GM19467 (cell line): ENCODE measurements around the gene COPS7A.

Experiments
- ATAC-seq: cut with Tn5 transposase; IDR thresholded peaks from one replicate; pipeline ENCODE4 v1.9.1; 2021; ENCODE audit warnings: mild to moderate bottlenecking, moderate library complexity; ENCODE audit not compliant: unreplicated experiment

The COPS7A gene

GRCh38 chr12:6748761-6749160 lies 24.9 kb downstream of the COPS7A start:
- no peak for ATAC-seq

GRCh38 chr12:6750506-6750905 lies 26.7 kb downstream of the COPS7A start:
- no peak for ATAC-seq

GRCh38 chr12:6751767-6752166 lies 27.9 kb downstream of the COPS7A start:
- no peak for ATAC-seq

- ATAC-seq: no peak
Observed at GRCh38 chr12:6752167-6752920, 28.5 kb downstream of the COPS7A start.

- ATAC-seq: peak; percentile 91
Observed at GRCh38 chr12:6752921-6753771, 29.3 kb downstream of the COPS7A start, which contains the start of gene MLF2. MLF2 (minus strand) TSS chr12:6753141; CDS start chr12:6752334, 807 bp downstream.

- ATAC-seq: no peak
Observed at GRCh38 chr12:6753772-6754356, 30.0 kb downstream of the COPS7A start.

GRCh38 chr12:6754411-6754810 lies 30.6 kb downstream of the COPS7A start:
- ATAC-seq: no peak

GRCh38 chr12:6757028-6757690 lies 33.3 kb downstream of the COPS7A start:
- no peak for ATAC-seq

- no peak for ATAC-seq
Observed at GRCh38 chr12:6758506-6759095, 34.8 kb downstream of the COPS7A start.

GRCh38 chr12:6759741-6760140 lies 35.9 kb downstream of the COPS7A start:
- no peak for ATAC-seq

- ATAC-seq: no peak
Observed at GRCh38 chr12:6763380-6763779, 39.5 kb downstream of the COPS7A start.

GRCh38 chr12:6764011-6764828 lies 40.4 kb downstream of the COPS7A start:
- peak; percentile 63 for ATAC-seq

GRCh38 chr12:6765048-6765633 lies 41.3 kb downstream of the COPS7A start:
- no peak for ATAC-seq

- ATAC-seq: no peak
Observed at GRCh38 chr12:6765634-6766581, 42.1 kb downstream of the COPS7A start, which contains the start of gene PTMS. PTMS (plus strand) TSS chr12:6766363; CDS start chr12:6766706, 343 bp downstream.

GRCh38 chr12:6766651-6767349 lies 43.0 kb downstream of the COPS7A start:
- no peak for ATAC-seq

GRCh38 chr12:6767353-6768319 lies 43.8 kb downstream of the COPS7A start:
- no peak for ATAC-seq
